Measurements from ENCODE around the gene RBCK1.
A peak's percentile ranks its signal among the peaks of the same experiment; 100 is the strongest.
"Not testable (repeated sequence)": the region's sequence is repeated elsewhere in the genome, so short reads cannot be mapped to it uniquely, and the experiment has no call there.

Gene RBCK1

GRCh38 chr20:437787-438486, 29.8 kb downstream of the RBCK1 start:
- no peak for DNase-seq (ENCODE audit: low read depth in 2 of 2)

- DNase-seq (ENCODE audit: low read depth in 2 of 2) = peak; percentile 31 to 41
Measured at GRCh38 chr20:438571-439469, 30.7 kb downstream of the RBCK1 start.

- DNase-seq (ENCODE audit: low read depth in 2 of 2) = no peak
Measured at GRCh38 chr20:440148-440547, 32.0 kb downstream of the RBCK1 start.

GRCh38 chr20:440636-441035, 32.5 kb downstream of the RBCK1 start:
- no peak for DNase-seq (ENCODE audit: low read depth in 2 of 2)

GRCh38 chr20:443223-443775, 35.2 kb downstream of the RBCK1 start:
- DNase-seq (ENCODE audit: low read depth in 2 of 2) = no peak

- no peak for DNase-seq (ENCODE audit: low read depth in 2 of 2)
Measured at GRCh38 chr20:444117-444516, 36.0 kb downstream of the RBCK1 start.

- DNase-seq (ENCODE audit: low read depth in 2 of 2) = no peak
Measured at GRCh38 chr20:444862-445426, 36.8 kb downstream of the RBCK1 start.

GRCh38 chr20:445514-446336, 37.6 kb downstream of the RBCK1 start:
- DNase-seq (ENCODE audit: low read depth in 2 of 2) = no peak

- not testable (repeated sequence) for DNase-seq (ENCODE audit: low read depth in 2 of 2)
Measured at GRCh38 chr20:452021-452420, 43.9 kb downstream of the RBCK1 start.

GRCh38 chr20:454951-455350, 46.9 kb downstream of the RBCK1 start:
- DNase-seq (ENCODE audit: low read depth in 2 of 2) = no peak

GRCh38 chr20:458776-459175, 50.7 kb downstream of the RBCK1 start:
- DNase-seq (ENCODE audit: low read depth in 2 of 2) = no peak

GRCh38 chr20:460180-460579, 52.1 kb downstream of the RBCK1 start:
- no peak for DNase-seq (ENCODE audit: low read depth in 2 of 2)

GRCh38 chr20:460707-461106, 52.6 kb downstream of the RBCK1 start:
- no peak for DNase-seq (ENCODE audit: low read depth in 2 of 2)

- peak; percentile 26 to 36 for DNase-seq (ENCODE audit: low read depth in 2 of 2)
Measured at GRCh38 chr20:461254-462198, 53.4 kb downstream of the RBCK1 start.

- peak; percentile 72 to 78 for DNase-seq (ENCODE audit: low read depth in 2 of 2)
Measured at GRCh38 chr20:462199-462991, 54.3 kb downstream of the RBCK1 start, which contains the start of gene TBC1D20. Gene TBC1D20, minus strand, starts transcription at chr20:462533. Its CDS starts 128 bp downstream, at chr20:462405.

GRCh38 chr20:467755-468154, 59.7 kb downstream of the RBCK1 start:
- no peak for DNase-seq (ENCODE audit: low read depth in 2 of 2)

- no peak for DNase-seq (ENCODE audit: low read depth in 2 of 2)
Measured at GRCh38 chr20:469746-470490, 61.8 kb downstream of the RBCK1 start.

GRCh38 chr20:472137-472846, 64.2 kb downstream of the RBCK1 start:
- DNase-seq (ENCODE audit: low read depth in 2 of 2) = no peak

Measured in stimulated activated CD8-positive, alpha-beta memory T cell treated with anti-CD3 and anti-CD28 coated beads, Interleukin-2, amount 100 ng/mL, for 48 hours (primary cell).